HepG2 (cell line): ENCODE data around the gene PUS1. TPM values are rescaled to one million over a fixed set of nuclear protein-coding genes. Genes with fewer than 3 reads are reported as not detected.

ENCODE experiments used
- ATAC-seq: fragments of 200-7000 bp; cut with Tn5 transposase; 3 replicates; pipeline ENCODE4 v1.9.1; 2020; ENCODE audit warnings: mild to moderate bottlenecking, moderate library complexity
- BruUV-seq: library from RNA; stranded (reverse); fragments of 400-500 nt; replicated peaks from 2 replicates; lab custom pipeline; 2021; lab: Mats Ljungman, UMichigan
- CTCF ChIA-PET: fragments of 300-600 bp; formaldehyde crosslinking; extraction: SDS; loops from one replicate; lab custom pipeline; 2021; ENCODE audit warnings: low total read pairs, inconsistent platforms, low intra/inter-chr PET ratio; lab: Yijun Ruan, JAX
- POLR2A ChIA-PET: fragments of 350-600 bp; sonication (Branson Sonifier 250); formaldehyde crosslinking; loops from one replicate; lab custom pipeline; 2020; ENCODE audit warnings: antibody characterized with exemption, inconsistent platforms; lab: Yijun Ruan, JAX
- DNase-seq: peaks from one replicate; pipeline ENCODE4 v3.0.0-alpha.2; 2015; ENCODE audit warnings: low spot score
- FAIRE-seq: peaks from 3 replicates; lab custom pipeline; 2011; peaks lifted over from hg19 to GRCh38; lab: Jason Lieb, UNC
- H2AFZ ChIP-seq: one replicate; pipeline ENCODE4 v1.6.1; 2011; ENCODE audit warnings: low read length, inconsistent platforms
- H3K27ac ChIP-seq: fragments of 300-600 bp; 3 replicates; pipeline ENCODE4 v1.8.0; 2011; ENCODE audit warnings: mixed run types, mild to moderate bottlenecking, mixed read lengths, low read length, inconsistent platforms; ENCODE audit not compliant: insufficient read depth; ENCODE audit errors: extremely low read length
- H3K27me3 ChIP-seq, 2 experiments: fragments of 200-600 bp in 1 of 2; 2 replicates in 1 of 2; 3 replicates in 1 of 2; pipeline versions ENCODE4 v1.6.0 to v1.8.0; 2011; ENCODE audit warnings: low read length in 2 of 2, mild to moderate bottlenecking in 2 of 2, moderate library complexity in 2 of 2, inconsistent platforms in 1 of 2; ENCODE audit not compliant: insufficient read depth in 2 of 2, control insufficient read depth in 1 of 2
- H3K36me3 ChIP-seq, 2 experiments: fragments of 200-600 bp in 1 of 2; replicated peaks in 1 of 2; 2 replicates in 1 of 2; 3 replicates in 1 of 2; pipeline versions ENCODE4 v1.5.1 to v1.8.0; 2011; ENCODE audit warnings: low read length in 2 of 2, inconsistent platforms in 1 of 2; ENCODE audit not compliant: insufficient read depth in 2 of 2, control insufficient read depth in 1 of 2
- H3K4me1 ChIP-seq: 2 replicates; pipeline ENCODE4 v1.5.1; 2012; ENCODE audit warnings: low read length, inconsistent platforms; ENCODE audit not compliant: insufficient read depth
- H3K4me2 ChIP-seq: 2 replicates; pipeline ENCODE4 v1.6.0; 2011; ENCODE audit warnings: low read depth, low read length, inconsistent platforms
- H3K4me3 ChIP-seq, 3 experiments: fragments of 200-600 bp in 1 of 3; sonication (generic), shearing (Covaris generic) in 1 of 3; replicated peaks in 1 of 3; 2 replicates each; pipeline ENCODE4 v1.5.1; 2011 to 2016; ENCODE audit warnings: low read length in 3 of 3, inconsistent platforms in 2 of 3, low read depth in 2 of 3, mild to moderate bottlenecking in 2 of 3, control low read depth in 1 of 3, mixed read lengths in 1 of 3; ENCODE audit not compliant: insufficient read depth in 1 of 3
- H3K79me2 ChIP-seq: one replicate; pipeline ENCODE4 v1.6.1; 2011; ENCODE audit warnings: low read length, inconsistent platforms; ENCODE audit not compliant: insufficient read depth
- H3K9ac ChIP-seq: 2 replicates; pipeline ENCODE4 v1.6.0; 2011; ENCODE audit warnings: mild to moderate bottlenecking, low read depth, low read length, inconsistent platforms; ENCODE audit not compliant: insufficient read depth
- H3K9me3 ChIP-seq: 2 replicates; pipeline ENCODE4 v1.5.1; 2012; ENCODE audit warnings: mild to moderate bottlenecking, low read length
- H4K20me1 ChIP-seq: 2 replicates; pipeline ENCODE4 v1.6.0; 2011; ENCODE audit warnings: inconsistent platforms, mild to moderate bottlenecking, low read length, moderate library complexity; ENCODE audit not compliant: insufficient read depth
- CEBPG ChIP-seq: IDR thresholded peaks from 2 replicates; pipeline ENCODE4 v1.6.1; 2016
- HMG20A ChIP-seq: IDR thresholded peaks from 2 replicates; pipeline ENCODE4 v1.6.1; 2016; ENCODE audit warnings: borderline replicate concordance
- JUND ChIP-seq: sonication (generic); formaldehyde crosslinking; IDR thresholded peaks from 2 replicates; pipeline ENCODE4 v1.8.0; 2022; ENCODE audit warnings: mild to moderate bottlenecking, missing genetic modification reagents
- KLF13 ChIP-seq: sonication (generic); formaldehyde crosslinking; IDR thresholded peaks from 2 replicates; pipeline ENCODE4 v1.4.0; 2020; ENCODE audit warnings: mild to moderate bottlenecking, missing genetic modification reagents
- MYNN ChIP-seq: sonication (generic); formaldehyde crosslinking; IDR thresholded peaks from 2 replicates; pipeline ENCODE4 v1.4.0; 2020; ENCODE audit warnings: mild to moderate bottlenecking, low read depth, missing genetic modification reagents
- NFKBIZ ChIP-seq: IDR thresholded peaks from 2 replicates; pipeline ENCODE4 v1.6.1; 2018; ENCODE audit warnings: missing genetic modification reagents, missing compliant biosample characterization
- NR2F1 ChIP-seq, 2 experiments: fragments of 450-650 bp in 1 of 2; formaldehyde crosslinking in 1 of 2; IDR thresholded peaks; 2 replicates each; pipeline versions ENCODE4 v1.5.0 to v1.6.1; 2016 to 2020; ENCODE audit warnings: mild to moderate bottlenecking in 1 of 2, missing compliant biosample characterization in 1 of 2, missing genetic modification reagents in 1 of 2, moderate library complexity in 1 of 2
- REST ChIP-seq, 2 experiments: IDR thresholded peaks; 2 replicates each; pipeline ENCODE4 v1.6.1; 2011 to 2012; ENCODE audit warnings: low read length in 2 of 2, borderline replicate concordance in 1 of 2, low read depth in 1 of 2, mild to moderate bottlenecking in 1 of 2, moderate library complexity in 1 of 2
- SRSF1 ChIP-seq: fragments of 200-400 bp; formaldehyde crosslinking; optimal IDR thresholded peaks from 2 replicates; pipeline ENCODE3; 2017; ENCODE audit warnings: mild to moderate bottlenecking, low read depth, low read length, moderate library complexity
- ZNF382 ChIP-seq: sonication (generic); formaldehyde crosslinking; IDR thresholded peaks from 2 replicates; pipeline ENCODE4 v1.5.0; 2020; ENCODE audit warnings: missing genetic modification reagents, mild to moderate bottlenecking, borderline replicate concordance
- ZNF510 ChIP-seq: sonication (generic); formaldehyde crosslinking; IDR thresholded peaks from 2 replicates; pipeline ENCODE4 v1.4.0; 2020; ENCODE audit warnings: low read depth, mild to moderate bottlenecking, missing genetic modification reagents
- WGBS: methylation state at CpG from one replicate; pipeline ENCODE4 v1.1.6; 2017; ENCODE audit warnings: low lambda C conversion rate; 5-methylcytosine and 5-hydroxymethylcytosine counted together
- in situ Hi-C: cut with HindIII; loops from 2 replicates; pipeline ENCODE4 v1.10.0; 2017; ENCODE audit warnings: low pct_unique_long_range_greater_than_20kb; ENCODE audit not compliant: extremely low pct_ligation_motif_present
- intact Hi-C: fragments of 100-400 bp; cut with micrococcal nuclease; formaldehyde crosslinking; loops from one replicate; pipeline ENCODE4 v1.10.0; 2022; ENCODE audit not compliant: unreplicated experiment
- polyA plus RNA-seq, 8 experiments: library from polyadenylated mRNA; depleted of rRNA in 3 of 8; stranded (reverse) in 7 of 8; unstranded in 1 of 8; fragments of >200 nt; fragmentation: Illumina TruSeq in 4 of 8; extraction: Trizol in 4 of 8; gene quantifications; 2 replicates each; pipeline versions ENCODE4 v1.2.1 to v1.2.3, GENCODE V29; 2011 to 2016; ENCODE audit warnings: low read depth in 4 of 8, missing spikeins in 1 of 8, mixed read lengths in 1 of 8; ENCODE audit not compliant: insufficient read depth in 1 of 8
- total RNA-seq, 5 experiments: library from RNA; depleted of rRNA; stranded (reverse); fragments of >200 nt; fragmentation: Illumina TruSeq; extraction: Trizol; gene quantifications; 2 replicates each; pipeline ENCODE4 v1.2.3, GENCODE V29; 2016; ENCODE audit warnings: low read depth in 1 of 5
- TF ChIP-seq, protein P1 (sequence below): sonication (generic); IDR thresholded peaks from 2 replicates; pipeline ENCODE4 v1.6.1; 2016; ENCODE audit warnings: low read depth, borderline replicate concordance

PUS1 gene
- total and polyA plus RNA-seq, 2 of the 13 experiments (the other 11 are each of a cell fraction or from before 2014, with no cell fraction given) = 19.2 to 24.7 TPM

DNA sequence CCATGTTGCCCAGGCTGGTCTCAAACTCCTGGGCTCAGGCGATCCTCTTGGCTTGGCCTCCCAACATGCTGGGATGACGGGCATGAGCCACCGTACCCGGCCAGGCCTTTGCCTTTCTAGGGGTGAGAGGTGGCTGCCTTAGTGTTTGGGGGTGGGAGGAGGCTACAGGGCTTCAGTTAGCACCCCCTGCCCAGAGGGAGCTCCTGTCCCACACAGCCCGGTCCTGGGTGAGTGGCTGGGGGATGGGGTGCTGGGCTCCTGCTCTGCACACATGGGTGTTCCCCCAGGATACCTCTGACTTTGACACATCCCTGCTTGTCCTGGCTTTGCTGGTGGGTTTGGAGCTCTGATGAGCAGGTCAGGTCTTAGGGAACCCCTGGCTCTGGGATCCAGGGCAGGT, 24.7 kb upstream of the PUS1 start:
- Histone ChIP-seq H3K4me2 (no peak overlapping the region), H3K4me3 (no peak overlapping the region), H4K20me1 (peaks cover 30% of the 10 kb centered on the region; the same call in 1 of the 2 replicates), H3K9ac (no peak overlapping the region), H3K79me2 (peaks cover 1% of the 10 kb centered on the region), H2AFZ (no peak overlapping the region), H3K9me3 (no peaks in the 10 kb centered on the region), H3K36me3 (peaks cover 5 to 7% of the 10 kb centered on the region in 2 experiments; a peak in 4 of 5 replicates), H3K27me3 (no peaks in the 10 kb centered on the region), H3K27ac (no peak overlapping the region), H3K4me1 (no peaks in the 10 kb centered on the region)
- ChIA-PET CTCF (no interaction called here), POLR2A (no interaction called here)
- in situ Hi-C loops = no loop called here
- FAIRE-seq (no peak), ATAC-seq (no peak), DNase-seq (no peak)
- TF ChIP-seq ZNF510 (CRISPR knock-in tag) = no peak
- TF ChIP-seq NFKBIZ (CRISPR knock-in tag) = no peak
- TF ChIP-seq CEBPG (CRISPR knock-in tag) = no peak
- TF ChIP-seq HMG20A (CRISPR knock-in tag) = no peak
- TF ChIP-seq ZNF382 (CRISPR knock-in tag) = no peak
- TF ChIP-seq NR2F1 (CRISPR knock-in tag; IDR thresholded peaks at IDR 0.05) = no peak
- TF ChIP-seq MYNN = no peak
- TF ChIP-seq SRSF1 = no peak
- TF ChIP-seq, protein P1, sequence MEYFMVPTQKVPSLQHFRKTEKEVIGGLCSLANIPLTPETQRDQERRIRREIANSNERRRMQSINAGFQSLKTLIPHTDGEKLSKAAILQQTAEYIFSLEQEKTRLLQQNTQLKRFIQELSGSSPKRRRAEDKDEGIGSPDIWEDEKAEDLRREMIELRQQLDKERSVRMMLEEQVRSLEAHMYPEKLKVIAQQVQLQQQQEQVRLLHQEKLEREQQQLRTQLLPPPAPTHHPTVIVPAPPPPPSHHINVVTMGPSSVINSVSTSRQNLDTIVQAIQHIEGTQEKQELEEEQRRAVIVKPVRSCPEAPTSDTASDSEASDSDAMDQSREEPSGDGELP = no peak
- no peak for TF ChIP-seq REST (IDR thresholded peaks at IDR 0.05; ENCODE audit: borderline replicate concordance in 1 of 2, low read depth in 1 of 2, low read length in 2 of 2)
- TF ChIP-seq KLF13 (CRISPR knock-in tag) = no peak
- TF ChIP-seq JUND (CRISPR knock-in tag) = no peak
- BruUV-seq = no TSS peak
- intact Hi-C loops = no loop called here
- 96% methylated on average over 4 of the region's 5 CpGs for WGBS
